Measurements from ENCODE around the gene SUPT20HL2.

DNA sequence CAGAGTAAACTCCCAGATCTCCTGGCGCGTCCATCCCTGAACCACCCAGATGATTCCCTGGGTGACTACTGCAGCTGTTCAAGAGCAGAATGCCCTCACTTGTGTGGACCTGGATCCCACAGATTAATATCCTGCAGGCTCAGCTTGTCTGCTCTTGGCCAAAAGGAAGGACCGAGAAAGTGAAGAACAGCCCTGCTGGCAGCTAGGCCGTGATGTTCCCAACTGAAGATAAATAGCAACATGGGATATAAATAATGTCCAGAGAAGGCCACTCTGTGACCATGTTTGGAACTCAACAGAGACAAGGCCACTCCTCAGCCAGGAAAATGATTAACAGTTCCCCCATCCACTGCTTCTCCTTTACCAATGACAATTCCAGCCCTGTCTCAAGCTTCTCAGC, 21.5 kb downstream of the SUPT20HL2 start:
- TF ChIP-seq, protein P1, sequence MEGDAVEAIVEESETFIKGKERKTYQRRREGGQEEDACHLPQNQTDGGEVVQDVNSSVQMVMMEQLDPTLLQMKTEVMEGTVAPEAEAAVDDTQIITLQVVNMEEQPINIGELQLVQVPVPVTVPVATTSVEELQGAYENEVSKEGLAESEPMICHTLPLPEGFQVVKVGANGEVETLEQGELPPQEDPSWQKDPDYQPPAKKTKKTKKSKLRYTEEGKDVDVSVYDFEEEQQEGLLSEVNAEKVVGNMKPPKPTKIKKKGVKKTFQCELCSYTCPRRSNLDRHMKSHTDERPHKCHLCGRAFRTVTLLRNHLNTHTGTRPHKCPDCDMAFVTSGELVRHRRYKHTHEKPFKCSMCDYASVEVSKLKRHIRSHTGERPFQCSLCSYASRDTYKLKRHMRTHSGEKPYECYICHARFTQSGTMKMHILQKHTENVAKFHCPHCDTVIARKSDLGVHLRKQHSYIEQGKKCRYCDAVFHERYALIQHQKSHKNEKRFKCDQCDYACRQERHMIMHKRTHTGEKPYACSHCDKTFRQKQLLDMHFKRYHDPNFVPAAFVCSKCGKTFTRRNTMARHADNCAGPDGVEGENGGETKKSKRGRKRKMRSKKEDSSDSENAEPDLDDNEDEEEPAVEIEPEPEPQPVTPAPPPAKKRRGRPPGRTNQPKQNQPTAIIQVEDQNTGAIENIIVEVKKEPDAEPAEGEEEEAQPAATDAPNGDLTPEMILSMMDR (IDR thresholded peaks at IDR 0.05) = no peak
- no peak for TF ChIP-seq POLR2A (IDR thresholded peaks at IDR 0.05)
- TF ChIP-seq EP300 (IDR thresholded peaks at IDR 0.05) = no peak
